Measurements from ENCODE around the gene C1QTNF9. TPM values are rescaled to one million over a fixed set of nuclear protein-coding genes. Genes with fewer than 3 reads are reported as not detected.

The C1QTNF9 gene
- total and polyA plus RNA-seq, 4 donors: 0.10 to 0.25 (median 0.19) TPM; not detected in 1

- Histone ChIP-seq H3K27me3 (ENCODE audit: control insufficient read depth in 4 of 4, insufficient read depth in 4 of 4, low read length in 3 of 4) (no peaks in the 10 kb centered on the region), H3K4me3 (ENCODE audit: low read depth in 1 of 3, low read length in 3 of 3) (no peak overlapping the region), H3K9ac (ENCODE audit: low read depth in 1 of 2, low read length in 2 of 2) (no peak overlapping the region), H3K4me1 (ENCODE audit: control insufficient read depth in 4 of 4, insufficient read depth in 4 of 4, low read length in 3 of 4) (no peaks in the 10 kb centered on the region), H3K36me3 (ENCODE audit: control insufficient read depth in 4 of 4, insufficient read depth in 3 of 4, low read depth in 1 of 4, low read length in 3 of 4) (peaks cover 9 to 98% (median 88%) of the 10 kb centered on the region in 4 donors), H3K9me3 (ENCODE audit: control insufficient read depth in 4 of 4, low read length in 3 of 4) (no peaks in the 10 kb centered on the region), H3K27ac (ENCODE audit: low read depth in 1 of 2, low read length in 2 of 2) (no peak overlapping the region)
- DNase-seq (ENCODE audit: low spot score): no peak
- 98% methylated on average over 16 of the region's 16 CpGs for WGBS
- TF ChIP-seq, protein P1, sequence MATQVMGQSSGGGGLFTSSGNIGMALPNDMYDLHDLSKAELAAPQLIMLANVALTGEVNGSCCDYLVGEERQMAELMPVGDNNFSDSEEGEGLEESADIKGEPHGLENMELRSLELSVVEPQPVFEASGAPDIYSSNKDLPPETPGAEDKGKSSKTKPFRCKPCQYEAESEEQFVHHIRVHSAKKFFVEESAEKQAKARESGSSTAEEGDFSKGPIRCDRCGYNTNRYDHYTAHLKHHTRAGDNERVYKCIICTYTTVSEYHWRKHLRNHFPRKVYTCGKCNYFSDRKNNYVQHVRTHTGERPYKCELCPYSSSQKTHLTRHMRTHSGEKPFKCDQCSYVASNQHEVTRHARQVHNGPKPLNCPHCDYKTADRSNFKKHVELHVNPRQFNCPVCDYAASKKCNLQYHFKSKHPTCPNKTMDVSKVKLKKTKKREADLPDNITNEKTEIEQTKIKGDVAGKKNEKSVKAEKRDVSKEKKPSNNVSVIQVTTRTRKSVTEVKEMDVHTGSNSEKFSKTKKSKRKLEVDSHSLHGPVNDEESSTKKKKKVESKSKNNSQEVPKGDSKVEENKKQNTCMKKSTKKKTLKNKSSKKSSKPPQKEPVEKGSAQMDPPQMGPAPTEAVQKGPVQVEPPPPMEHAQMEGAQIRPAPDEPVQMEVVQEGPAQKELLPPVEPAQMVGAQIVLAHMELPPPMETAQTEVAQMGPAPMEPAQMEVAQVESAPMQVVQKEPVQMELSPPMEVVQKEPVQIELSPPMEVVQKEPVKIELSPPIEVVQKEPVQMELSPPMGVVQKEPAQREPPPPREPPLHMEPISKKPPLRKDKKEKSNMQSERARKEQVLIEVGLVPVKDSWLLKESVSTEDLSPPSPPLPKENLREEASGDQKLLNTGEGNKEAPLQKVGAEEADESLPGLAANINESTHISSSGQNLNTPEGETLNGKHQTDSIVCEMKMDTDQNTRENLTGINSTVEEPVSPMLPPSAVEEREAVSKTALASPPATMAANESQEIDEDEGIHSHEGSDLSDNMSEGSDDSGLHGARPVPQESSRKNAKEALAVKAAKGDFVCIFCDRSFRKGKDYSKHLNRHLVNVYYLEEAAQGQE (IDR thresholded peaks at IDR 0.05): no peak
- TF ChIP-seq TAF1 (conservative IDR thresholded peaks at IDR 0.05) (no peak), NR2F2 (IDR thresholded peaks at IDR 0.05) (no peak), GABPA (IDR thresholded peaks at IDR 0.05 in 1 of 2, conservative IDR thresholded peaks at IDR 0.05 in 1 of 2) (no peak)
These were observed 9.8 kb upstream of the C1QTNF9 start for GRCh38 chr13:24299488-24300114.

DNA sequence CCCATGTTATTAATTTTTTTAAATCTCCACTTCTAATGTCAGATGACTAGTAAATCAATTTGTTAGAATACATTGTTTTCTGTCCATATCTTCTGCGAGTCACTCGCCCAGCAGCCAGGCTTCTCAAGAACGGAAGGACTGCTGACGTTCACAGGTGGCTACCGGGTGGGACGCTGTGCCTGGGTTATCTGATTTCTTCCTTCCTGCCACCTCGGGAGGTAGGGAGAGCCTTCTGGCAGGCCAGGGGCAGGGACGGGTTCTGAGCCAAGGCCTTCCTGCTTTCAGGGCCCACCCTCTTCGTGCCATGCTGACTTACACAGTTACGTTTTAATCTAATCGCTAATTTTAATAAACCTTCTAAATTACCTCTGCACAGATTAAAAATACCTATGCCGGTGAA lies 7.9 kb upstream of the C1QTNF9 start:
- no peak for DNase-seq (ENCODE audit: low spot score)
- H3K9ac ChIP-seq (ENCODE audit: low read depth in 1 of 2, low read length in 2 of 2): no peak overlapping the region
- no peaks in the 10 kb centered on the region for H3K27me3 ChIP-seq (ENCODE audit: control insufficient read depth in 4 of 4, insufficient read depth in 4 of 4, low read length in 3 of 4)
- WGBS: 86% methylated on average over 12 of the region's 12 CpGs
- no peaks in the 10 kb centered on the region for H3K9me3 ChIP-seq (ENCODE audit: control insufficient read depth in 4 of 4, low read length in 3 of 4)
- no peak overlapping the region for H3K4me3 ChIP-seq (ENCODE audit: low read depth in 1 of 3, low read length in 3 of 3)
- TF ChIP-seq GABPA (IDR thresholded peaks at IDR 0.05 in 1 of 2, conservative IDR thresholded peaks at IDR 0.05 in 1 of 2) (no peak), YY1 (IDR thresholded peaks at IDR 0.05) (no peak), HNF4A (conservative IDR thresholded peaks at IDR 0.05) (no peak), HNF4G (IDR thresholded peaks at IDR 0.05) (no peak), FOXA2 (IDR thresholded peaks at IDR 0.05) (no peak), EGR1 (IDR thresholded peaks at IDR 0.05; ENCODE audit: low read depth in 2 of 2) (no peak), JUND (IDR thresholded peaks at IDR 0.05) (no peak), FOXA1 (IDR thresholded peaks at IDR 0.05) (no peak)
- TF ChIP-seq, protein P2, sequence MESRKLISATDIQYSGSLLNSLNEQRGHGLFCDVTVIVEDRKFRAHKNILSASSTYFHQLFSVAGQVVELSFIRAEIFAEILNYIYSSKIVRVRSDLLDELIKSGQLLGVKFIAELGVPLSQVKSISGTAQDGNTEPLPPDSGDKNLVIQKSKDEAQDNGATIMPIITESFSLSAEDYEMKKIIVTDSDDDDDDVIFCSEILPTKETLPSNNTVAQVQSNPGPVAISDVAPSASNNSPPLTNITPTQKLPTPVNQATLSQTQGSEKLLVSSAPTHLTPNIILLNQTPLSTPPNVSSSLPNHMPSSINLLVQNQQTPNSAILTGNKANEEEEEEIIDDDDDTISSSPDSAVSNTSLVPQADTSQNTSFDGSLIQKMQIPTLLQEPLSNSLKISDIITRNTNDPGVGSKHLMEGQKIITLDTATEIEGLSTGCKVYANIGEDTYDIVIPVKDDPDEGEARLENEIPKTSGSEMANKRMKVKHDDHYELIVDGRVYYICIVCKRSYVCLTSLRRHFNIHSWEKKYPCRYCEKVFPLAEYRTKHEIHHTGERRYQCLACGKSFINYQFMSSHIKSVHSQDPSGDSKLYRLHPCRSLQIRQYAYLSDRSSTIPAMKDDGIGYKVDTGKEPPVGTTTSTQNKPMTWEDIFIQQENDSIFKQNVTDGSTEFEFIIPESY (IDR thresholded peaks at IDR 0.05): no peak
- TF ChIP-seq, protein P1 (IDR thresholded peaks at IDR 0.05): no peak
- TF ChIP-seq, protein P3, sequence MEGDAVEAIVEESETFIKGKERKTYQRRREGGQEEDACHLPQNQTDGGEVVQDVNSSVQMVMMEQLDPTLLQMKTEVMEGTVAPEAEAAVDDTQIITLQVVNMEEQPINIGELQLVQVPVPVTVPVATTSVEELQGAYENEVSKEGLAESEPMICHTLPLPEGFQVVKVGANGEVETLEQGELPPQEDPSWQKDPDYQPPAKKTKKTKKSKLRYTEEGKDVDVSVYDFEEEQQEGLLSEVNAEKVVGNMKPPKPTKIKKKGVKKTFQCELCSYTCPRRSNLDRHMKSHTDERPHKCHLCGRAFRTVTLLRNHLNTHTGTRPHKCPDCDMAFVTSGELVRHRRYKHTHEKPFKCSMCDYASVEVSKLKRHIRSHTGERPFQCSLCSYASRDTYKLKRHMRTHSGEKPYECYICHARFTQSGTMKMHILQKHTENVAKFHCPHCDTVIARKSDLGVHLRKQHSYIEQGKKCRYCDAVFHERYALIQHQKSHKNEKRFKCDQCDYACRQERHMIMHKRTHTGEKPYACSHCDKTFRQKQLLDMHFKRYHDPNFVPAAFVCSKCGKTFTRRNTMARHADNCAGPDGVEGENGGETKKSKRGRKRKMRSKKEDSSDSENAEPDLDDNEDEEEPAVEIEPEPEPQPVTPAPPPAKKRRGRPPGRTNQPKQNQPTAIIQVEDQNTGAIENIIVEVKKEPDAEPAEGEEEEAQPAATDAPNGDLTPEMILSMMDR (IDR thresholded peaks at IDR 0.05; ENCODE audit: low read depth, low read length, missing input control): no peak
- H3K4me1 ChIP-seq (ENCODE audit: control insufficient read depth in 4 of 4, insufficient read depth in 4 of 4, low read length in 3 of 4): no peaks in the 10 kb centered on the region
- H3K27ac ChIP-seq (ENCODE audit: low read depth in 1 of 2, low read length in 2 of 2): no peak overlapping the region
- peaks cover 8 to 93% (median 78%) of the 10 kb centered on the region in 4 donors for H3K36me3 ChIP-seq (ENCODE audit: control insufficient read depth in 4 of 4, insufficient read depth in 3 of 4, low read depth in 1 of 4, low read length in 3 of 4)

All from liver (tissue), 9 donors.